ENCODE data around the gene TRIM28. TPM values are rescaled to one million over a fixed set of nuclear protein-coding genes. Genes with fewer than 3 reads are reported as not detected.

The TRIM28 gene
- total RNA-seq, 4 donors from 2014 or later, result 150 to 198 (median 179) TPM

- intact Hi-C loops (cut with DNase I), result no loop called here
- H3K27ac ChIP-seq, result no peak overlapping the region
- no peak for DNase-seq
- WGBS, 2 donors, result 84 to 89% methylated on average over 12 to 13 of the region's 18 CpGs
- peaks cover 46 to 85% (median 67%) of the 10 kb centered on the region in 3 donors for H3K36me3 ChIP-seq
- H3K4me3 ChIP-seq, result no peak overlapping the region
- no peaks in the 10 kb centered on the region for H3K27me3 ChIP-seq
- TF ChIP-seq POLR2A (IDR thresholded peaks at IDR 0.05) (no peak), CTCF (IDR thresholded peaks at IDR 0.05) (no peak)
- no peaks in the 10 kb centered on the region for H3K9me3 ChIP-seq
- peaks cover 23 to 57% (median 32%) of the 10 kb centered on the region in 3 donors for H3K4me1 ChIP-seq
These were observed 8.0 kb downstream of the TRIM28 start for GRCh38 chr19:58551577-58552471.

GRCh38 chr19:58552655-58553054 is 8.8 kb downstream of the TRIM28 start:
- no peak for DNase-seq
- Histone ChIP-seq H3K27me3 (no peaks in the 10 kb centered on the region), H3K4me3 (no peak overlapping the region), H3K9me3 (no peaks in the 10 kb centered on the region), H3K27ac (no peak overlapping the region), H3K4me1 (peaks cover 24 to 57% (median 32%) of the 10 kb centered on the region in 3 donors), H3K36me3 (peaks cover 39 to 79% (median 62%) of the 10 kb centered on the region in 3 donors)
- 80 to 89% methylated on average over 2 of the region's 2 CpGs for WGBS, 2 donors
- TF ChIP-seq CTCF (IDR thresholded peaks at IDR 0.05) (no peak), POLR2A (IDR thresholded peaks at IDR 0.05) (no peak)
- intact Hi-C loops (cut with DNase I), result no loop called here

- 24 to 34% methylated on average over 9 to 16 of the region's 18 CpGs for WGBS, 2 donors
- Histone ChIP-seq H3K27me3 (no peaks in the 10 kb centered on the region), H3K9me3 (no peaks in the 10 kb centered on the region), H3K4me3 (peak overlapping the region; percentile 55 to 79 (median 74)), H3K4me1 (peaks cover 25 to 52% (median 32%) of the 10 kb centered on the region in 3 donors), H3K36me3 (peaks cover 26 to 66% (median 49%) of the 10 kb centered on the region in 3 donors), H3K27ac (peak overlapping the region; percentile 90 to 100 (median 94))
- intact Hi-C loops (cut with DNase I), result no loop called here
- DNase-seq, result no peak
- no peak for TF ChIP-seq CTCF (IDR thresholded peaks at IDR 0.05)
- TF ChIP-seq POLR2A (IDR thresholded peaks at IDR 0.05), result no peak
These were observed 10.1 kb downstream of the TRIM28 start for GRCh38 chr19:58553799-58554493.

GRCh38 chr19:58554494-58555368 is 10.9 kb downstream of the TRIM28 start, which contains the start of gene CHMP2A:
Gene CHMP2A, minus strand, starts transcription at chr19:58555105. Its CDS starts 893 bp downstream, at chr19:58554212.
- H3K36me3 ChIP-seq, result peaks cover 19 to 58% (median 41%) of the 10 kb centered on the region in 3 donors

More at GRCh38 chr19:58554494-58555368, 10.9 kb downstream of the TRIM28 start, which contains the start of gene CHMP2A:
- no peak for DNase-seq
- intact Hi-C loops (cut with DNase I), result no loop called here
- H3K27ac ChIP-seq, result peak within 1 kb of the TSS; percentile 90 to 100 (median 97)
- TF ChIP-seq CTCF (IDR thresholded peaks at IDR 0.05) (peak in 1 of 6 experiments; percentile 38), POLR2A (IDR thresholded peaks at IDR 0.05) (peak in 3 of 4 donors; percentile 71 to 75 (median 73))
- no peaks in the 10 kb centered on the region for H3K9me3 ChIP-seq
- WGBS, 2 donors, result 1 to 2% methylated on average over 14 to 18 of the region's 69 CpGs
- H3K4me3 ChIP-seq, result peak within 1 kb of the TSS; percentile 55 to 79 (median 74)
- H3K27me3 ChIP-seq, result no peaks in the 10 kb centered on the region
- peaks cover 29 to 52% (median 33%) of the 10 kb centered on the region in 3 donors for H3K4me1 ChIP-seq
